ENCODE data around the gene ATF7. TPM values are rescaled to one million over a fixed set of nuclear protein-coding genes. Genes with fewer than 3 reads are reported as not detected.

The ATF7 gene
- total and polyA plus RNA-seq, 9 of the 15 experiments (the other 6 are each of a cell fraction or from before 2014, with no cell fraction given): 10.6 to 30.4 (median 20.7) TPM

GRCh38 chr12:53625373-53625945, 723 bp downstream of the ATF7 start (continued):
- peak; percentile 72; the same call in 1 of the 2 replicates for TF ChIP-seq ZBTB2 (IDR thresholded peaks at IDR 0.05)
- no peak for TF ChIP-seq E4F1 (CRISPR knock-in tag; IDR thresholded peaks at IDR 0.05; ENCODE audit: borderline replicate concordance)
- 0 out of 2 replicates have a peak, but pooled peaks have one; percentile 17 for TF ChIP-seq TAF7 (tag; IDR thresholded peaks at IDR 0.05)
- peak; percentile 75; the same call in 1 of the 2 replicates for TF ChIP-seq NBN (IDR thresholded peaks at IDR 0.05; ENCODE audit: low read depth)
- 0 out of 2 replicates have a peak, but pooled peaks have one; percentile 6 for TF ChIP-seq TAL1 (IDR thresholded peaks at IDR 0.05)
- no peak for TF ChIP-seq CEBPG (CRISPR knock-in tag; IDR thresholded peaks at IDR 0.05)
- no peak for TF ChIP-seq CEBPG (tag; conservative IDR thresholded peaks at IDR 0.05 in 1 of 2, IDR thresholded peaks at IDR 0.05 in 1 of 2)
- TF ChIP-seq ZBTB26 (CRISPR knock-in tag; IDR thresholded peaks at IDR 0.05): peak; percentile 90
- 0 out of 2 replicates have a peak, but pooled peaks have one; percentile 79 for TF ChIP-seq HDGF (IDR thresholded peaks at IDR 0.05)
- no peak for TF ChIP-seq CBX5 (IDR thresholded peaks at IDR 0.05; ENCODE audit: borderline replicate concordance, low read depth)
- TF ChIP-seq ZNF23 (CRISPR knock-in tag; IDR thresholded peaks at IDR 0.05): no peak
- no peak for TF ChIP-seq ELK1 (CRISPR knock-in tag; IDR thresholded peaks at IDR 0.05)
- peak; percentile 79; the same call in 1 of the 2 replicates for TF ChIP-seq ELF4 (CRISPR knock-in tag; IDR thresholded peaks at IDR 0.05)
- no peak for TF ChIP-seq RBBP5 (IDR thresholded peaks at IDR 0.05; ENCODE audit: borderline replicate concordance, insufficient read depth, low read length, poor library complexity, severe bottlenecking)
- no peak for TF ChIP-seq CHCHD3 (CRISPR knock-in tag; IDR thresholded peaks at IDR 0.05)
- no peak for TF ChIP-seq ZNF134 (CRISPR knock-in tag; conservative IDR thresholded peaks at IDR 0.05)
- no peak; the same call in 1 of the 2 replicates for TF ChIP-seq SUPT5H (IDR thresholded peaks at IDR 0.05)
- no peak for TF ChIP-seq SNAPC5 (CRISPR knock-in tag; IDR thresholded peaks at IDR 0.05)
- TF ChIP-seq NEUROD1 (IDR thresholded peaks at IDR 0.05; ENCODE audit: borderline replicate concordance, low read depth, low read length, partially characterized antibody): no peak
- TF ChIP-seq VEZF1 (CRISPR knock-in tag; IDR thresholded peaks at IDR 0.05): no peak
- TF ChIP-seq ZNF644 (tag; IDR thresholded peaks at IDR 0.05; ENCODE audit: low read depth): 0 out of 2 replicates have a peak, but pooled peaks have one; percentile 6

Data from K562 (cell line).